ENCODE data around the gene MSRB1.
"Not testable (repeated sequence)": the region's sequence is repeated elsewhere in the genome, so short reads cannot be mapped to it uniquely, and the experiment has no call there.

Gene MSRB1

GRCh38 chr16:1920727-1921171, 22.2 kb downstream of the MSRB1 start:
- H3F3A ChIP-seq (ENCODE audit: low read depth) = no peaks in the 10 kb centered on the region

DNA sequence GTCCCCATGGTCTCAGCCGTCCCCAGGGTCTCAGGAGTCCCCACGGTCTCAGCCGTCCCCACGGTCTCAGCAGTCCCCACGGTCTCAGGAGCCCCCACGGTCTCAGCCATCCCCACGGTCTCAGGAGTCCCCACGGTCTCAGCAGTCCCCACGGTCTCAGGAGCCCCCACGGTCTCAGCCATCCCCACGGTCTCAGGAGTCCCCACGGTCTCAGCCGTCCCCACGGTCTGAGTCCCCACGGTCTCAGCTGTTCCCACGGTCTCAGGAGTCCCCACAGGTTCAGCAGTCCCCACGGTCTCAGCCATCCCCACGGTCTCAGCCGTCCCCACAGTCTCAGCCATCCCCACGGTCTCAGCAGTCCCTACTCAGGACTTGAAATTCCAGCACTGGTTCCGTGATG, 22.9 kb downstream of the MSRB1 start:
- not testable (repeated sequence) for H3K27me3 ChIP-seq (ENCODE audit: insufficient read depth, low read length, poor library complexity, severe bottlenecking)

More at GRCh38 chr16:1920727-1921171, 22.2 kb downstream of the MSRB1 start:
- H3K27me3 ChIP-seq (ENCODE audit: insufficient read depth, low read length, poor library complexity, severe bottlenecking) = no peaks in the 10 kb centered on the region
- no peaks in the 10 kb centered on the region for H3K36me3 ChIP-seq (ENCODE audit: insufficient read depth, low read length)
- H3K9me2 ChIP-seq (replicated peaks; ENCODE audit: low read depth, low read length) = no peaks in the 10 kb centered on the region
- H3K9ac ChIP-seq (ENCODE audit: low read depth, low read length, poor library complexity, severe bottlenecking) = no peak overlapping the region
- no peaks in the 10 kb centered on the region for H3K9me3 ChIP-seq (ENCODE audit: insufficient read depth, low read depth, low read length)
- no peaks in the 10 kb centered on the region for H3K79me2 ChIP-seq (ENCODE audit: insufficient read depth, low read length)
- H2AFZ ChIP-seq (ENCODE audit: low read length) = no peak overlapping the region
- TF ChIP-seq CTCF (conservative IDR thresholded peaks at IDR 0.05; ENCODE audit: low read length) = no peak
- H3K4me2 ChIP-seq (ENCODE audit: low read depth, low read length, poor library complexity, severe bottlenecking) = no peak overlapping the region
- H3K4me3 ChIP-seq (ENCODE audit: low read length, poor library complexity, severe bottlenecking) = no peak overlapping the region
- no peaks in the 10 kb centered on the region for H4K20me1 ChIP-seq (ENCODE audit: insufficient read depth, low read length, poor library complexity, severe bottlenecking)
- H3K4me1 ChIP-seq (ENCODE audit: insufficient read depth, low read length, poor library complexity, severe bottlenecking) = no peaks in the 10 kb centered on the region

DNA sequence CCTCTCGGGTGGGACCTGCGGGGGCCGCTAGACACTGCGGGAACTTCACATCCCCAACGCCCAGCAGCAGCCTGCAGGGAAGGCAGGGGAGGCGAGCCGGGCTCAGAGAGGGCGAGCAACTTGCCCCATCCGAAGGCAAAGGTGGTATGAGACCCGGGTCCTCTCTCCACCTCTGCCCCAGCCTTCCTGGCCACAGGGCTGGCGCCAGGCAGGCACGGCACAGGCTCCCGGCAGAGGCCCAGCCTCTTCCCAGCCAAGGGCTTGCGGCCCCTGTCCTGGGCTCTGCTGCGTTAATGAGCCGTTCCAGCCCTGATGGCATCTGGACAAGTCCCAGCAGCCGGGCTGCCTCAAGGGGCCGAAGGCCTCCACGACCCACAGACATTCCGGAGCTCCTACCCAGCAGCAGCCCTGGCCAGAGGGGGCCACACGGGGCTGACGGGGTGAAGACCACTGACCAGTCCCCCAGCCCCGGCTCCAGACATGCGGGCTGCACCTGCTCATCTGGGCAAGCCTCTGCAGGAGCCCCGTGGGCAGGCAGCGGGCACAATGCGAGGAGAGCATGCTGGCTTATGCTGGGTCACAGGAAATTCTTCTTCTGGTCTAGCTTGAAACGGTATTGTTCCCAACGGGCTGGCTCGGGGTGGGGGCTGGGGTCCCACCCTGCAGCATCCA, 23.5 kb downstream of the MSRB1 start:
- Histone ChIP-seq H3K9ac (ENCODE audit: low read depth, low read length, poor library complexity, severe bottlenecking) (no peak overlapping the region), H3F3A (ENCODE audit: low read depth) (no peaks in the 10 kb centered on the region), H3K36me3 (ENCODE audit: insufficient read depth, low read length) (no peaks in the 10 kb centered on the region), H3K9me3 (ENCODE audit: insufficient read depth, low read depth, low read length) (no peaks in the 10 kb centered on the region), H4K20me1 (ENCODE audit: insufficient read depth, low read length, poor library complexity, severe bottlenecking) (no peaks in the 10 kb centered on the region), H2AFZ (ENCODE audit: low read length) (no peak overlapping the region), H3K79me2 (ENCODE audit: insufficient read depth, low read length) (no peaks in the 10 kb centered on the region), H3K4me3 (ENCODE audit: low read length, poor library complexity, severe bottlenecking) (no peak overlapping the region), H3K9me2 (replicated peaks; ENCODE audit: low read depth, low read length) (no peaks in the 10 kb centered on the region), H3K4me1 (ENCODE audit: insufficient read depth, low read length, poor library complexity, severe bottlenecking) (no peaks in the 10 kb centered on the region), H3K27me3 (ENCODE audit: insufficient read depth, low read length, poor library complexity, severe bottlenecking) (no peaks in the 10 kb centered on the region), H3K4me2 (ENCODE audit: low read depth, low read length, poor library complexity, severe bottlenecking) (no peak overlapping the region)
- no peak for TF ChIP-seq CTCF (conservative IDR thresholded peaks at IDR 0.05; ENCODE audit: low read length)
- TF ChIP-seq EZH2phosphoT487 (IDR thresholded peaks at IDR 0.05; ENCODE audit: borderline replicate concordance) = no peak

More for the DNA sequence above, 22.9 kb downstream of the MSRB1 start:
- H3K9me3 ChIP-seq (ENCODE audit: insufficient read depth, low read depth, low read length); H4K20me1 ChIP-seq (ENCODE audit: insufficient read depth, low read length, poor library complexity, severe bottlenecking); H3F3A ChIP-seq (ENCODE audit: low read depth); H3K4me1 ChIP-seq (ENCODE audit: insufficient read depth, low read length, poor library complexity, severe bottlenecking); H3K9me2 ChIP-seq (replicated peaks; ENCODE audit: low read depth, low read length); H3K4me2 ChIP-seq (ENCODE audit: low read depth, low read length, poor library complexity, severe bottlenecking); H3K36me3 ChIP-seq (ENCODE audit: insufficient read depth, low read length); H2AFZ ChIP-seq (ENCODE audit: low read length); H3K9ac ChIP-seq (ENCODE audit: low read depth, low read length, poor library complexity, severe bottlenecking); H3K4me3 ChIP-seq (ENCODE audit: low read length, poor library complexity, severe bottlenecking); H3K79me2 ChIP-seq (ENCODE audit: insufficient read depth, low read length): not testable (repeated sequence)
